Stimulated activated effector memory CD8-positive, alpha-beta T cell treated with anti-CD3 and anti-CD28 coated beads, Interleukin-12 subunit alpha, Interleukin-12 subunit beta, amount 100 ng/mL, for 72 hours (primary cell): ENCODE data around the gene TAS1R1.

Experiments used
- ATAC-seq: fragments of 150-1000 bp; cut with Tn5 transposase; 2 replicates; pipeline ENCODE4 v1.10.0; 2021
- DNase-seq, 2 donors: peaks; one replicate each; pipeline ENCODE4 v3.0.0; 2021 to 2022; ENCODE audit warnings: low spot score in 2 of 2
- H3K27ac Mint-ChIP-seq: one replicate; pipeline ENCODE4 v1.8.0; 2022; ENCODE audit warnings: mild to moderate bottlenecking, mixed read lengths
- H3K36me3 Mint-ChIP-seq: one replicate; pipeline ENCODE4 v1.8.0; 2022; ENCODE audit warnings: mild to moderate bottlenecking, mixed read lengths
- H3K4me1 Mint-ChIP-seq: one replicate; pipeline ENCODE4 v1.8.0; 2022; ENCODE audit warnings: mixed read lengths
- H3K4me3 Mint-ChIP-seq: one replicate; pipeline ENCODE4 v1.8.0; 2022; ENCODE audit warnings: mild to moderate bottlenecking, mixed read lengths
- H3K9me3 Mint-ChIP-seq: one replicate; pipeline ENCODE4 v1.8.0; 2022; ENCODE audit warnings: mixed read lengths

The TAS1R1 gene

DNA sequence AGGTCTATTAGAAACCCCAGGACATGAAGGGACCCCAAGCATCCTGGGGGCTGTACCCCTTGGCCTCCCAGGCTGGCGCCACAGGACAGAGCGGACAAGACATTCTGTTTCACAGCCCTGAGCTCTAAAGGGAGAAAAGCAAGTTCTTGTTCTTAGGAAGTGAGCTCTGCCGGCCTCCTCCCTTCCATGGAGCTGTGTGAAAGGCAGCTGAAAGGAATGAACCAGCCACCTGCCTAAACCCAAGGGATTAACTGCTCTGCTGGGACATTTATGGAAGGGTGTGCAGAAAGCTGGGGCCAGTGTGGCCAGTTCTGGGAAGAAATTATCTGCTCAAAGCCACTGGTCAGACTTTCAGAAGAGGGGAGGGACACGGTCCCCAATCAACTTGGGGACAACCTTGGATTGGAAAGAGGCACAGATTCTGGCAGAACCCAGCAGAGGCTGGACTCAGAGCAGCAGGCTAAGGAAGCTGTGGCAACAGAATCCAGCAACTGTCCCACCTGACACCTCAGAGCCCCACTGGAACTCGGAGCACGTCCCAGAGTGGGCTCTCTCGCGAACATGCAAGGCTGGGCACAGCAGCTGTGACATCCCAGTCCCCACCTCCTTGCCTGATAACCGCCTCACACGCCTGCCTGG is 45.4 kb downstream of the TAS1R1 start:
- H3K27ac Mint-ChIP-seq: peak overlapping the region; percentile 98
- ATAC-seq: no peak
- peak overlapping the region; percentile 95 for H3K4me3 Mint-ChIP-seq
- H3K4me1 Mint-ChIP-seq: peaks cover 26% of the 10 kb centered on the region
- no peaks in the 10 kb centered on the region for H3K9me3 Mint-ChIP-seq
- H3K36me3 Mint-ChIP-seq: peaks cover 66% of the 10 kb centered on the region
- no peak for DNase-seq

- H3K36me3 Mint-ChIP-seq: peaks cover 59% of the 10 kb centered on the region
- H3K4me3 Mint-ChIP-seq: peak overlapping the region; percentile 95
- H3K4me1 Mint-ChIP-seq: peaks cover 19% of the 10 kb centered on the region
- H3K27ac Mint-ChIP-seq: peak overlapping the region; percentile 98
- ATAC-seq (peak; percentile 84), DNase-seq (peak; percentile 62 to 87)
- no peaks in the 10 kb centered on the region for H3K9me3 Mint-ChIP-seq
These were observed 46.2 kb downstream of the TAS1R1 start for GRCh38 chr1:6601049-6601922.

- Mint-ChIP-seq H3K9me3 (no peaks in the 10 kb centered on the region), H3K4me1 (peaks cover 16% of the 10 kb centered on the region), H3K36me3 (peaks cover 51% of the 10 kb centered on the region), H3K4me3 (peak overlapping the region; percentile 95), H3K27ac (peak overlapping the region; percentile 98)
- DNase-seq (peak in 1 of 2 donors; percentile 68), ATAC-seq (peak; percentile 38)
These were observed 47.0 kb downstream of the TAS1R1 start for GRCh38 chr1:6601923-6602668.

- Mint-ChIP-seq H3K36me3 (peaks cover 44% of the 10 kb centered on the region), H3K9me3 (no peaks in the 10 kb centered on the region), H3K4me3 (peak within 1 kb of the TSS; percentile 95), H3K27ac (peak within 1 kb of the TSS; percentile 98), H3K4me1 (peaks cover 13% of the 10 kb centered on the region)
- DNase-seq (peak; percentile 91 to 94), ATAC-seq (peak; percentile 74)
These were observed 47.6 kb downstream of the TAS1R1 start, which contains the start of gene KLHL21 for GRCh38 chr1:6602669-6603237. KLHL21 (minus strand) TSS chr1:6602869; CDS start chr1:6602817, 52 bp downstream.

DNA sequence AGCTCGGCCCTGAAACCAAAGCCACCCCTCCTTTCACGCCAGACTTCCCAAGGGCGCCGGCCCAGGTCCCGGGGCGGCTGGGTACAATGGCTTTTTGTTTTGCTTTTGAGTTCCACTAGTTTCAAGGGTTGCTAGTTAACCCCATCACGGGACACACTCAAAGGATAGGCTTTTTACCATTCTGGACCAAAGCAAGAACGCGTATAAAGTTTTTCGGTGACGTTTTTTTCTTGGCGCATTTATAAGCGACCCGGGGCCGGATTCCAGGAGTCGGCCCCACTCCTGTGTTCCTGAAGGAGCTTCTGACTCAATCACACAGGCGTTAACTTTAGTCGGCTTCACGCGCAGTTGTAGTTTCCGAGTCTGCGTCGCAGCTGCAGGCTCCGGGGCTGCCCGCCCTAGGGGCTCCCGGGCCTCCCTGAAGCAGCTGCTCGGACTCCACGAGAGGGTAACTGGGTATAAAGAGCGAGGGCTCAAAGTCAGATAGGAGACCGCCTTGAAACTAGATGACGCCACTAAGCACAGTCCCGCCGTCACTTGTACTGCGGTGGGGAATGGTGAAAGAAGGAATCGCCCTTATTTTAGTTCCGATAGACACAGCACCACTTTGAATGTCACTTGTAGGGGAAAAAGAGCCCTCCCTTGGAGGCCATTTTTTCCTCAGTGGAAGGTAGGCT is 48.3 kb downstream of the TAS1R1 start:
- peak in 1 of 2 donors; percentile 83 for DNase-seq
- peak; percentile 33 for ATAC-seq
- Mint-ChIP-seq H3K36me3 (peaks cover 38% of the 10 kb centered on the region), H3K4me1 (peaks cover 11% of the 10 kb centered on the region), H3K27ac (peak overlapping the region; percentile 95), H3K9me3 (no peaks in the 10 kb centered on the region), H3K4me3 (peak overlapping the region; percentile 95)

- peaks cover 10% of the 10 kb centered on the region for H3K4me1 Mint-ChIP-seq
- H3K27ac Mint-ChIP-seq: peak overlapping the region; percentile 95
- ATAC-seq (no peak), DNase-seq (no peak)
- H3K9me3 Mint-ChIP-seq: no peaks in the 10 kb centered on the region
- H3K4me3 Mint-ChIP-seq: peak overlapping the region; percentile 95
- peaks cover 31% of the 10 kb centered on the region for H3K36me3 Mint-ChIP-seq
These were observed 48.9 kb downstream of the TAS1R1 start for GRCh38 chr1:6603915-6604558.

DNA sequence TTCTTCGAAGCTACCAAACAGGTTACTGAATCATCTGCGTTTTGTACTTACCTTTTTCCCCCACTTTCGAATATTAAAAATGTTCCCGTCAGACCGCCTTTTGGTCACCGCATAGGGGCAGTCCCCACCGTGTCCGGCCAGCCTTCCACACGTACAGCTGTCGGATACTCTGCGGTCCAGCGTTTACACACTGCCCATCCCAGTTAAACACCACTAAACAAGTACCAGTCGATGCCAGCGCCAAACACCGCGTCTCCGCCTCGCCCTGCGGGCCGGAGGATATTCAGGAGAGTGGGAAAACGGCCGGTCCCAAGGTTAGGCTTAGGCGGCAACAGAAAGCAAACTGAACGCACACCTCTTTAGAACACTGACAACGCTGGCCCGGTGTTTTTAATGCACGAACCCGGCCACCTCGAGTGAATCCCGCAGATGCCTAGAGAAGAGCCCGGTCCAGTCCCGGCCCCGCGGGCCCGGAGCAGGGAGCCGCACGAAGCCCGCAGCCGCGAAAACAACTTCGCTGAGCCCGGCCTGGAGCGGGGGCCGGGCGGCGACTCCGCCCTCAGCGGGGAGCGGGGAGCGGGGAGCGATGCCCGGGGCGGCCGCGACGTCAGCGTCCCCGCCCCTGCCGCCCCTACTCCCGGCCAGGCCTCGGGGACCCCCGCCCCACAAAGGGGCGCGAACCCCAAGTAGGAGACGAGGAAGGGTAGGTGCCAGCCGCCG is 57.7 kb downstream of the TAS1R1 start:
- Mint-ChIP-seq H3K9me3 (no peaks in the 10 kb centered on the region), H3K27ac (peak overlapping the region; percentile 89), H3K36me3 (peaks cover 14% of the 10 kb centered on the region), H3K4me3 (peak overlapping the region; percentile 89), H3K4me1 (peaks cover 26% of the 10 kb centered on the region)
- DNase-seq (no peak), ATAC-seq (peak; percentile 67)

- H3K9me3 Mint-ChIP-seq: no peaks in the 10 kb centered on the region
- ATAC-seq (peak; percentile 97), DNase-seq (peak; percentile 98 to 100)
- peak within 1 kb of the TSS; percentile 89 for H3K27ac Mint-ChIP-seq
- peaks cover 26% of the 10 kb centered on the region for H3K4me1 Mint-ChIP-seq
- peak within 1 kb of the TSS; percentile 89 for H3K4me3 Mint-ChIP-seq
- peaks cover 21% of the 10 kb centered on the region for H3K36me3 Mint-ChIP-seq
These were observed 58.4 kb downstream of the TAS1R1 start, which contains the start of gene PHF13 for GRCh38 chr1:6613361-6614018. PHF13 (plus strand) TSS chr1:6613731; CDS start chr1:6614067, 336 bp downstream.

DNA sequence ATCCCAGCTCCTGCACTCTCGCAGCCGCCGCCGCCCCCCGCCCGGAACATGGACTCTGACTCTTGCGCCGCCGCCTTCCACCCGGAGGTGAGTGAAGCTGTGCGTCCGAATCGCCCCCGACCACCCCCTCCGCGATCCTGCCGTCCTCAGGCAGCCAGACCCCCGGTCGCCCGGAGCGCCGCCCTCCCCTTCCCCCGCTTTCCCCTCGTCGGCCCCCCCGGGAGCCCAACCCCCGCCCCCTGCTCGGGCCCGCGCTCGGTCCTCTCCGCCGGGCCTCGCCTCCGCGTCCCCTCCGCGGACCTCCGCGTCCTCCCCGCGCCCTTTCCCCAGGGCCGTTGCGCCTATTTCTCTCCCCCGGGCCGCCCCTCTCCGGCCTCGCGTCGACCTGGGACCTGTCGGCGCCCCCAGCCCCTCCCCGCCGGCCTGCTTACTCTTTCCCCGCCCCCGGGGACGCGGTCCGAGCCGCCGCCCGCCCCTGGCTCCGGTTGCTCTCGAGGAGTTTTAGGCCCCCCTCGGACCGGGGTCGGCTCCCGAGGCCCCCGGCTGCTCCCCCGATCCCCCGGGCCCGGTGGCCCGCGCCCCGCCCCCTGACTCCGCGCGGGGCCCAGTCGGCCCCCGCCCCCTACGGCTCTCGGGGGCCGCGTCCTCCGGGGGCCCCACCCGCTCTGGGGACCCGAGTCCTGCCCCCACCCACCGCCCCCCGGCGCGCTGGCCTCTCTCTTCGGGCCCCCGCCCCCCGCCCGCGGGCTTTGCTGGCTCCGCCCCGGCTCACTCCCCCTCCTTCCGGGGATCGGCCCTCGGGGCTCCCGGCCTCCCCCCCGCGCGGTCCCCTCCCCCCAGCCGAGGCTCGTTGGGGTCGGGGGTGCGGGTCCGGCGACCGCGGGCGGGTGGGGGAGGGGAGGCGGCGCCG is 59.2 kb downstream of the TAS1R1 start:
- peaks cover 26% of the 10 kb centered on the region for H3K4me1 Mint-ChIP-seq
- ATAC-seq: peak; percentile 3
- peak; percentile 43 to 79 for DNase-seq
- H3K27ac Mint-ChIP-seq: no peak overlapping the region
- peaks cover 29% of the 10 kb centered on the region for H3K36me3 Mint-ChIP-seq
- H3K9me3 Mint-ChIP-seq: no peaks in the 10 kb centered on the region
- H3K4me3 Mint-ChIP-seq: peak overlapping the region; percentile 89

- Mint-ChIP-seq H3K4me1 (peaks cover 26% of the 10 kb centered on the region), H3K4me3 (peak overlapping the region; percentile 89), H3K27ac (peak overlapping the region; percentile 34), H3K36me3 (peaks cover 37% of the 10 kb centered on the region), H3K9me3 (no peaks in the 10 kb centered on the region)
- DNase-seq: no peak
- no peak for ATAC-seq
These were observed 60.0 kb downstream of the TAS1R1 start for GRCh38 chr1:6614929-6615785.

DNA sequence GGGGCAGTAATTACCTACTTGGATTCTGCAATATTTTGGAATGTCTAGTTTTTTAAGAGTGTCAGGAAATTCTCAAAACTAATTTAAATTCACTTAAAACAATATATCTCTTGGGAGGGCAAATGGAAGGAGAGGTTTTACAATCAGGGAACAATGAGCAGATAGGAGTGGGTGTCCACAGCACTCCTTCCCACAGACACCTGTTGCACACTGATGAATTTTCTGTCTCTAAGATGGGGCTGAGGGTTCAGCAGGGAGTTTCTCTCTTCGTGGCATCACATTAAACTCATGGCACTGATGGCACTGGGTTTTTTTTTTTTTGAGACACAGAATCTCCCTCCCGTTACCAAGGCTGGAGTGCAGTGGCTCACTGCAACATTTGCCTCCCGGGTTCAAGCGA is 63.9 kb downstream of the TAS1R1 start:
- Mint-ChIP-seq H3K9me3 (no peaks in the 10 kb centered on the region), H3K27ac (no peak overlapping the region), H3K36me3 (peaks cover 63% of the 10 kb centered on the region), H3K4me3 (no peak overlapping the region), H3K4me1 (peaks cover 28% of the 10 kb centered on the region)
- no peak for DNase-seq
- no peak for ATAC-seq
